Mesenchymal stem cell (in vitro differentiated cells and primary cell): ENCODE data around the gene TLX1.

Experiments used
- DNase-seq: peaks from one replicate; pipeline ENCODE4 v3.0.0-alpha.2; 2013
- H2AFZ ChIP-seq: one replicate; pipeline ENCODE4 v1.6.1; 2013; ENCODE audit warnings: low read depth, mild to moderate bottlenecking, control low read depth, inconsistent platforms, low read length, moderate library complexity
- H2AK5ac ChIP-seq: 2 replicates; pipeline ENCODE4 v1.6.1; 2013; ENCODE audit warnings: low read length, moderate library complexity, mild to moderate bottlenecking, inconsistent platforms; ENCODE audit not compliant: severe bottlenecking
- H2BK120ac ChIP-seq: one replicate; pipeline ENCODE4 v1.6.1; 2013; ENCODE audit warnings: low read depth, mild to moderate bottlenecking, inconsistent platforms, low read length, moderate library complexity
- H2BK12ac ChIP-seq, 2 experiments: one replicate each; pipeline ENCODE4 v1.6.1; 2013; ENCODE audit warnings: inconsistent platforms in 2 of 2, low read length in 2 of 2, mild to moderate bottlenecking in 2 of 2, moderate library complexity in 2 of 2, control low read depth in 1 of 2
- H2BK15ac ChIP-seq: one replicate; pipeline ENCODE4 v1.6.1; 2013; ENCODE audit warnings: mild to moderate bottlenecking, low read depth, inconsistent platforms; ENCODE audit not compliant: poor library complexity, severe bottlenecking
- H2BK5ac ChIP-seq: 2 replicates; pipeline ENCODE4 v1.6.1; 2013; ENCODE audit warnings: low read depth, mild to moderate bottlenecking, low read length, control low read depth, inconsistent platforms; ENCODE audit not compliant: poor library complexity, severe bottlenecking
- H3K14ac ChIP-seq, 2 experiments: one replicate each; pipeline ENCODE4 v1.6.1; 2013; ENCODE audit warnings: inconsistent platforms in 2 of 2, low read length in 2 of 2, control low read depth in 1 of 2, mild to moderate bottlenecking in 1 of 2, moderate library complexity in 1 of 2
- H3K18ac ChIP-seq, 2 experiments: one replicate each; pipeline ENCODE4 v1.6.1; 2013; ENCODE audit warnings: inconsistent platforms in 2 of 2, low read length in 2 of 2, control low read depth in 1 of 2, low read depth in 1 of 2, mild to moderate bottlenecking in 1 of 2
- H3K23ac ChIP-seq, 2 experiments: one replicate each; pipeline ENCODE4 v1.6.1; 2013; ENCODE audit warnings: inconsistent platforms in 2 of 2, low read length in 2 of 2, mild to moderate bottlenecking in 2 of 2, moderate library complexity in 2 of 2, control low read depth in 1 of 2
- H3K27ac ChIP-seq: 2 replicates; pipeline ENCODE4 v1.5.1; 2013; ENCODE audit warnings: mild to moderate bottlenecking, moderate library complexity, low read length, control low read depth, inconsistent platforms; ENCODE audit not compliant: poor library complexity, severe bottlenecking
- H3K27me3 ChIP-seq, 2 experiments: 2 replicates each; pipeline versions ENCODE4 v1.6.1 to v1.7.0; 2013; ENCODE audit warnings: low read length in 2 of 2, mild to moderate bottlenecking in 2 of 2, moderate library complexity in 2 of 2, control low read depth in 1 of 2, inconsistent platforms in 1 of 2; ENCODE audit not compliant: control insufficient read depth in 1 of 2, insufficient read depth in 1 of 2
- H3K36me3 ChIP-seq, 2 experiments: 2 replicates each; pipeline versions ENCODE4 v1.6.1 to v1.7.0; 2013; ENCODE audit warnings: low read length in 2 of 2, control low read depth in 1 of 2, inconsistent platforms in 1 of 2, low read depth in 1 of 2, mild to moderate bottlenecking in 1 of 2; ENCODE audit not compliant: insufficient read depth in 2 of 2, control insufficient read depth in 1 of 2
- H3K4ac ChIP-seq, 2 experiments: one replicate each; pipeline ENCODE4 v1.6.1; 2013; ENCODE audit warnings: inconsistent platforms in 2 of 2, low read length in 2 of 2, mild to moderate bottlenecking in 2 of 2, moderate library complexity in 2 of 2, control low read depth in 1 of 2, low read depth in 1 of 2
- H3K4me1 ChIP-seq: 2 replicates; pipeline ENCODE4 v1.6.1; 2013; ENCODE audit warnings: low read depth, low read length, control low read depth; ENCODE audit not compliant: control insufficient read depth, insufficient read depth
- H3K4me2 ChIP-seq: 2 replicates; pipeline ENCODE4 v1.6.1; 2013; ENCODE audit warnings: low read length, mild to moderate bottlenecking, inconsistent platforms; ENCODE audit not compliant: poor library complexity, severe bottlenecking
- H3K4me3 ChIP-seq, 2 experiments: 2 replicates each; pipeline versions ENCODE4 v1.5.1 to v1.7.0; 2013; ENCODE audit warnings: low read length in 2 of 2, mild to moderate bottlenecking in 2 of 2, control low read depth in 1 of 2, low read depth in 1 of 2; ENCODE audit not compliant: insufficient read depth in 1 of 2
- H3K79me1 ChIP-seq: replicated peaks from 2 replicates; pipeline ENCODE4 v1.6.1; 2013; ENCODE audit warnings: mild to moderate bottlenecking, control low read depth, low read length, inconsistent platforms; ENCODE audit not compliant: poor library complexity, severe bottlenecking
- H3K9ac ChIP-seq: 2 replicates; pipeline ENCODE4 v1.7.0; 2013; ENCODE audit warnings: mild to moderate bottlenecking, low read length, moderate library complexity
- H3K9me3 ChIP-seq: 2 replicates; pipeline ENCODE4 v1.7.0; 2013; ENCODE audit warnings: mild to moderate bottlenecking, low read length; ENCODE audit not compliant: control insufficient read depth
- H4K8ac ChIP-seq: one replicate; pipeline ENCODE4 v1.6.1; 2013; ENCODE audit warnings: inconsistent platforms, mild to moderate bottlenecking, low read length, moderate library complexity
- H4K91ac ChIP-seq: one replicate; pipeline ENCODE4 v1.6.1; 2013; ENCODE audit warnings: mild to moderate bottlenecking, low read length, inconsistent platforms
- WGBS: methylation state at CpG from one replicate; pipeline ENCODE4 v1.1.7; 2013; ENCODE audit warnings: mixed read lengths; 5-methylcytosine and 5-hydroxymethylcytosine counted together

TLX1 gene

DNA sequence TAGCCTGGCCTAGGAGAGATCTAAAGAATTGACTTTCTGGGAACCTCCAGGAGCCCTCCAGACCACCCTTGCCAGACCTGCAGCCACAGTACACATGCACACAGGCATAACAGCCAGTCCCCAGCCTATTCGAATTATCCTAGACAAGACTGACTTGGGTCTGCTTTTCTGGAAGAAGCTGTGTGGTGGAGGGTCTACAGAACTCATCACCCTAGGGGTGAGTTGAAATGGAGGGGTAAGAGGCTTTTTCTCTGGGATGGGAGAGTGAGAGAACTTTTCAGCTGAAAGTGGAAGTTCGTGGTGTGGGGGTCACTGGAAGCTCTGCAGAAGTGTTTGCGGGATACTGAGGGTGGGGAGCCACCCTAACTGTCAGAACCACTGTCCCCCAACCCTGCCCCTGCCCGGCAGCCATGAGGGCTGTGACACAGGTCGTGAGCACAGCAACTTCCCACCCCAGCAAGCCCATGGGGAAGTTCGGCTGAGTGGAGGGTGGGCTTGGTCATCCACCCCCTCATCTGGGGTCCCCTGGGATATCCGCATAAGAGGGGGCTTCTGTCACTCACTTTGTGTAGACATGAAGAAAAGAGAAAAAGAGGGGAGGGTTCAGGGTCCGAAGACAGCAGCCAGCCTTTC lies 7.8 kb downstream of the TLX1 start:
- Histone ChIP-seq H3K4ac (no peak overlapping the region), H3K9ac (no peak overlapping the region), H2BK5ac (no peak overlapping the region), H2AK5ac (no peak overlapping the region), H3K27me3 (peaks cover 98 to 100% of the 10 kb centered on the region in 2 experiments), H3K9me3 (no peaks in the 10 kb centered on the region), H3K4me1 (peaks cover 12% of the 10 kb centered on the region), H3K27ac (no peak overlapping the region), H4K8ac (no peak overlapping the region), H3K4me2 (no peak overlapping the region), H2BK12ac (no peak overlapping the region), H3K36me3 (no peaks in the 10 kb centered on the region), H3K14ac (no peak overlapping the region), H2AFZ (no peak overlapping the region), H2BK15ac (no peak overlapping the region), H3K79me1 (no peaks in the 10 kb centered on the region), H3K18ac (no peak overlapping the region), H4K91ac (no peak overlapping the region), H3K4me3 (no peak overlapping the region), H3K23ac (no peak overlapping the region), H2BK120ac (no peak overlapping the region)
- no peak for DNase-seq
- 12% methylated on average over 5 of the region's 8 CpGs for WGBS

DNA sequence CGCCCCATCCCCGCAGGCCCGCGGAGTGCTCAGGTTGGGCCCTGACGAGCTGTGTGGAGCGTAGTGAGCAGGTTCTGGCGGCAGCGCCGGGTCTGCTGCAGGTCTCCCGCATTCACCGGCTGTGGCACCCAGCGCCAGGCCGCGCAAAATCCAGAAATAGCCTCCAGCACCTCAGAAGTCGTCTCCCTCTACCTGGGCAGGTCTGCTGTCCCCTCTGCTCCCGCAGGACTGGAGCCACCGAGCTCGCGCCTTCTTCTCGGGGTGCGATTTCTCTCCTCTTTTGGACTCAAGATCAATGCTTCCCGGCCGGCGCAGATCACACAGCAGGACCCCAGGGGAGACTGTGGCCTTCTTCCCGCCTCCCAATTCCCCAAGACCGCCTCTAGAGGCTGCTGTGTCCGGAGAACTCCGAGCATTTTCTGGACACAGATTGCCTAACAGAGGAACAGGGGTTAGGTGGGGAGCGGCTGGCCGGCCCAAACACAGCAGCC lies 8.4 kb downstream of the TLX1 start:
- H2BK5ac ChIP-seq = no peak overlapping the region
- no peak overlapping the region for H2BK12ac ChIP-seq

DNA sequence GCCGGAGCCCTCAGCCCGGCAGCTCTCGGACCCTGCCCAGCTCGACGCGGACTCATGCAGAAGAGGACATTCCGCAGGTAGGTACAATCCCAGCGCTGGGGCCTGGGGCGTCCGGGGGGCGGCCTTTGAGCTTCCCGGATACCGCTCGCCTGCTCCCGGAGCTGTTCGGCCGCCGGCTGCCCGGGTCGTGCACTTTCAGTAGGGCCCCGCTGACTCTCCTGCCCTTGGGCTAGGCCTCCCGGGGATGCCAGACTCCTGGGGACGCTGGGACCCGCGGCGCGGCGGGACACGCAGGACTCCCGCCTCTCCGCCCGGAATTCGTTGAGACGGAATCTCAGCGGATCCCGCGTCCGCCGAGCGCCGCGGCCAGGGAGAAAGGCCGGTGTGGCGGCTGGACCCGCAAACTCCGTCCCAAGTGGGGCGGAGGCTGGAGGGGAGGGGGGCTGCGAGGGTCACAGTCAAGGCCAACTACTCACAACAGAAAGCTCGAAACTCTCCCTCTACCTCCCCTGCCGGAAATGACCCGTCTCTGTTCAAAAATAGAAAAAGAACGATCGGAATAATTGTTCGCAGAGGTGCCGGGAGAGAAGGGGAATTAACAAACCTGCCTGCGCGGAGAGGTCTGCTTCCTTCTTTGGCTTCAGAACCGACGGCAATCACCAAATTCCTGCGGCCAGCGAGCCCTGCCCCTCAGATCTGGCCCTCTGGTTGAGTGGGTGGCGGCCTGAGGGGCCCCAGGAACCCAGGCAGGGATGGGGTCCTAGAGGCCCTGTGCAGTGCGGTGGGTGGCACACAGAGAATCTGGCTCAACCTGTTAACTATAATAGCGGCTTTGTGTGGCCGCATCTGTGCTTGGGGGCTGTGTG lies 9.2 kb downstream of the TLX1 start:
- Histone ChIP-seq H3K79me1 (no peaks in the 10 kb centered on the region), H3K4me2 (no peak overlapping the region), H3K27ac (no peak overlapping the region), H2AK5ac (no peak overlapping the region), H3K14ac (no peak overlapping the region), H2BK5ac (no peak overlapping the region), H3K4me3 (no peak overlapping the region), H3K23ac (peak overlapping the region in 1 of 2 experiments; percentile 34), H3K9ac (no peak overlapping the region), H3K27me3 (peaks cover 98 to 99% of the 10 kb centered on the region in 2 experiments), H3K9me3 (no peaks in the 10 kb centered on the region), H2BK12ac (no peak overlapping the region), H3K18ac (no peak overlapping the region), H4K8ac (no peak overlapping the region), H2BK120ac (no peak overlapping the region), H2AFZ (no peak overlapping the region), H3K4ac (no peak overlapping the region), H3K36me3 (no peaks in the 10 kb centered on the region), H2BK15ac (no peak overlapping the region), H3K4me1 (peaks cover 7% of the 10 kb centered on the region), H4K91ac (no peak overlapping the region)
- WGBS = 6% methylated on average over 42 of the region's 65 CpGs
- DNase-seq = peak; percentile 20

More for the DNA sequence above, 8.4 kb downstream of the TLX1 start:
- no peak overlapping the region for H2AFZ ChIP-seq
- H4K8ac ChIP-seq = no peak overlapping the region
- no peak overlapping the region for H2BK120ac ChIP-seq
- no peaks in the 10 kb centered on the region for H3K79me1 ChIP-seq
- H3K27ac ChIP-seq = no peak overlapping the region
- no peak overlapping the region for H3K9ac ChIP-seq
- peaks cover 98 to 99% of the 10 kb centered on the region in 2 experiments for H3K27me3 ChIP-seq
- H3K4me2 ChIP-seq = no peak overlapping the region
- H3K14ac ChIP-seq = no peak overlapping the region
- H4K91ac ChIP-seq = no peak overlapping the region
- H3K18ac ChIP-seq = no peak overlapping the region
- no peaks in the 10 kb centered on the region for H3K9me3 ChIP-seq
- no peak overlapping the region for H2BK15ac ChIP-seq
- peaks cover 10% of the 10 kb centered on the region for H3K4me1 ChIP-seq
- no peak overlapping the region for H3K23ac ChIP-seq
- no peak overlapping the region for H2AK5ac ChIP-seq
- no peaks in the 10 kb centered on the region for H3K36me3 ChIP-seq
- H3K4ac ChIP-seq = no peak overlapping the region
- 4% methylated on average over 28 of the region's 30 CpGs for WGBS
- DNase-seq = peak; percentile 33
- H3K4me3 ChIP-seq = no peak overlapping the region

DNA sequence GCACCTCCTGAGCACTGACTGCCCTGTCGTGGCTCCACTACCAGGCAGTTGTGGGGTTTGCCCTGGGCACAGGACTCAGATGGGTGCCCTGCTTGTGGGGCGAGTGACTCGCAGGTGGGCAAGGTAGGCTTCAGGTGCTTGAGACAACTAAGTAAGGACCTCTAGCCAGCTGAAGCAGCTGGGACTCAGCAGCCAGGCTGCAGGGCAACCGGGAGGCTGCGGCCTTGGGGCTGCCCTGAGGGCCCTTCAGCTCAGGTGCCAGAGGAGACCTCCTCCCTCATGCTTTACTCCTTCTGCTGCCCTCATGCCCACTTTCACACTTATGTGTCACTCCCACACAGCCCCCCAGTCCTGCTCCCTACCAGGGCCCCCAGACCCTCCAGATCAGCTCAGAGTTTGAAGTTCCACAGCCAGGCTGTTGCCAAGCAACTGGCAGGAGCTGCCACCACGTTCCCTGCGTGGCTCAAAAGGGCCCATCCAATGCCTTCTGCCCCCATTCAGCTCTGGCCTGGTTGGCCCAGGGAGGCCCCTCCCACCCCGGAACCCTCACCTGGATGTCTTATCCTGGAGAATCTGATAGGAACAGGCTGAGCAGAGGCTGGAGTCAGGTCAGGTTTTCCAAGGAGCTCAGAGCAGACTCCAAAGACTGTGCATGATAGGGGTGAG lies 10.0 kb downstream of the TLX1 start:
- no peak overlapping the region for H2BK15ac ChIP-seq
- no peak overlapping the region for H2AFZ ChIP-seq
- H3K79me1 ChIP-seq = no peaks in the 10 kb centered on the region
- no peak overlapping the region for H3K18ac ChIP-seq
- H3K9me3 ChIP-seq = no peaks in the 10 kb centered on the region
- WGBS = 39% methylated on average over 8 of the region's 8 CpGs
- no peak overlapping the region for H3K9ac ChIP-seq
- H3K14ac ChIP-seq = no peak overlapping the region
- no peak overlapping the region for H2BK12ac ChIP-seq
- H3K27ac ChIP-seq = no peak overlapping the region
- no peak overlapping the region for H4K8ac ChIP-seq
- no peak overlapping the region for H3K4me3 ChIP-seq
- peaks cover 98 to 99% of the 10 kb centered on the region in 2 experiments for H3K27me3 ChIP-seq
- peaks cover 5% of the 10 kb centered on the region for H3K4me1 ChIP-seq
- no peak for DNase-seq
- H3K23ac ChIP-seq = no peak overlapping the region
- H3K4me2 ChIP-seq = no peak overlapping the region
- no peaks in the 10 kb centered on the region for H3K36me3 ChIP-seq
- H2BK120ac ChIP-seq = no peak overlapping the region
- H4K91ac ChIP-seq = no peak overlapping the region
- H2AK5ac ChIP-seq = no peak overlapping the region
- H2BK5ac ChIP-seq = no peak overlapping the region
- no peak overlapping the region for H3K4ac ChIP-seq
